ENCODE measurements around the gene GSE1. TPM values are rescaled to one million over a fixed set of nuclear protein-coding genes. Genes with fewer than 3 reads are reported as not detected.

The GSE1 gene
- polyA plus RNA-seq, 3 donors = 20.2 to 85.3 (median 55.9) TPM

DNA sequence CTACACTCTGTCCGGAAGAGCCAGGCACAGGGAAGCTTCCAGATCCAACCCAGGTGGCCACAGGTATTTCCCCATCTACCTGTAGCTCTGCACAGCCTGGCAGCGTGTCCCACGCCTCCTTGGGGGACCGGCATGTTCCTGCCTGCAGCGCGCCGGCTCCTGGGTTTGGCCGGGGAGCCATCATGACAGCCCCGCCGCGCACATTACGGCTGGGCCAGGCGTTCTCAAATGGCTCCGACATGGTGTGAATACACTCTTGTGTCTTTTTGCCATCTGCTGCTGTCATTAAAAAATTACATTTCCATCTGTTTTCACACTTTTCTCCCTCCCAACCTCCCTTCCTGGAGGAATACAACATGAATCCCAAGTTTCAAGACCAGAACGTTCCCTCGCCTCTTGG is 83.7 kb downstream of the GSE1 start:
- H3K27ac ChIP-seq (ENCODE audit: low read depth, low read length) = no peak overlapping the region
- 68 to 91% (median 76%) methylated on average over 16 of the region's 16 CpGs for WGBS, 3 donors

DNA sequence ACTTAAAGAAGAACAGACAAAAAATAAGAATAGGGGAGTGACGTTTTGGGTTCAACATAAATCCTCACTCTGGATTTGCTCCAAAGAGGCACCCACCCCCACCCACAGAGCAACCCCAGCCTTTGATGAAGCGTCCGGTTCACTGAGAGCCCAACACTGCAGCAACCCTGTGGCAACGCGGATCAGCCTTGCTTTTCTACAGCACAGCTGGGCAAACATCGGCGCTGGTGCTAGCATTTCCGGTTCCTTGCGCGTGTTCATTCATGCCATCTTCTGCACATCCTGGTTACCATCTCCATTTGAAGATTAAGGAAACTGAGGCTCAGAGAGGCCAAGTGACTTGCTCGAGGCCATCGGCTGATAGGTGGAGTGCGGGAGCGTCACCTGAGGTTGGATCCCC is 84.3 kb downstream of the GSE1 start:
- WGBS, 3 donors = 55 to 77% (median 76%) methylated on average over 14 of the region's 14 CpGs
- H3K27ac ChIP-seq (ENCODE audit: low read depth, low read length) = no peak overlapping the region

DNA sequence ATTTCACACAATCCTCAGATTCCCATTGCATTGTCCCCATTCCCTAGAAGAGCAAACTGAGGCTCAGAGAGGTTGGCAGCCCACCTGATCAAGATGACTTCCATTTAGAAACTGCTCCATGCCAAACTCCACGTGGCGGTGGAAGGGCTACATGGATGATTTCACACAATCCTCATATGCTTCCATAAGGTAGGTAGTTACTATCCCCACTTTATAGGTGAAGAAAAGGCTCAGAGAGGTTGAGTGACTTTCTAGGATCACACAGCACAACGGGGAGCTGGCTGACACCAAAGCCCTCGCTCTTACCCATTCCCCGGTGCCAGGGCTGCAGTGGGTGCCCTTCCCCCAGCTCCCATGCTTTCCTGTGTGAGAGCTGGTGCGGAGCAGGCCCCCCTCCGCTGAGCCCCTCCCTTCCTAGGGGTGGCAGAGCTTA is 85.4 kb downstream of the GSE1 start:
- no peak overlapping the region for H3K27ac ChIP-seq (ENCODE audit: low read depth, low read length)
- 86 to 88% (median 88%) methylated on average over 7 of the region's 7 CpGs for WGBS, 3 donors

DNA sequence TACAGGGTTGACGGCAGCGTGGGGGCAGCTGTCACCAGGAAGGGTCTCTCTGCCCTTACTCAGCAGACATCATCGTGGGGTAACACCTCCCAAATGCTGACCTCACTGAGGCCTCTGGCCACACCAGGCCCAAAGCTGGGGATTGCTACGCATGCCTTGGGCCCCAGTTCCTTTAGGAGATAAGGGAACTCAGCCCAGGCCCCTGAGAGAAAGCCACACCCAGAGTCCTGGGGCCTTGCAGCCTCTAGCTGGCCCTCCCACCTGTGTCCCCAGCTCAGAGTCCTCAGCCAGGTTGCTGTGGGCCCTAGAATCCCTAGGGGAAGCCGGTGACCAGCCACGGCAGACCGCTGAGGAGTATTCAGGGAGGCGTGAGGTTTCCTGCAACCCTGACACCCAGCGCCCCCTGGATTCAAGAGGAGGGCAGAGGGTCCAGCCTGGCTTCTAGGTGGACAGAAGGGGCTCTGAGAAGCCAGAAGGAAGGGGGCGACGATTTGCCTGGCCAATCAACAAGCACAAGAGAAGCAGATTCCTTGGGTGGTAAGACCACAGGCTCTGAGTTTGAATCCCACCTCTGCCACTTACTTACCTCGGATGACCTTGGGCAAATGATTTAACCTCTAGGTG is 85.9 kb downstream of the GSE1 start:
- 67 to 82% (median 74%) methylated on average over 12 of the region's 12 CpGs for WGBS, 3 donors
- H3K27ac ChIP-seq (ENCODE audit: low read depth, low read length) = no peak overlapping the region

DNA sequence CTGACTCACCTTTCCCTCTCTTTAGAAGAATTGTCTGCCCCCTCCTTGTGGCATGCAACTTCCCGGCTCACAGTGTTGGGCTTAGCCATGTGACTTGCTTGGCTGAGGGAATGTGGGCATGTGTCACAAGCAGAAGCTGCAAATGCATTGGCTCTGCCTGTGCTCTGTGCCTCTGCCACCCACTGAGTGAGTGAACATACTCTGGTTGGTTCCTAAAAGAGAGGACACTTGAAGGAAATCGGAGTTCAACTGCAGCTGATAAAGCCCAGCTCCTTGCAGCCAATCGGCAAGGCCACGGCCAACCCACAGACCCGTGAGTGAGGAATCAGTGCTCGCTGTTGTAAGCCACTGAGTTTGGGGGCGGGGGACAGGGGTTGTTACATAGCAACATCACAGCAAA is 86.5 kb downstream of the GSE1 start:
- 59 to 65% (median 61%) methylated on average over 7 of the region's 7 CpGs for WGBS, 3 donors
- H3K27ac ChIP-seq (ENCODE audit: low read depth, low read length) = no peak overlapping the region

DNA sequence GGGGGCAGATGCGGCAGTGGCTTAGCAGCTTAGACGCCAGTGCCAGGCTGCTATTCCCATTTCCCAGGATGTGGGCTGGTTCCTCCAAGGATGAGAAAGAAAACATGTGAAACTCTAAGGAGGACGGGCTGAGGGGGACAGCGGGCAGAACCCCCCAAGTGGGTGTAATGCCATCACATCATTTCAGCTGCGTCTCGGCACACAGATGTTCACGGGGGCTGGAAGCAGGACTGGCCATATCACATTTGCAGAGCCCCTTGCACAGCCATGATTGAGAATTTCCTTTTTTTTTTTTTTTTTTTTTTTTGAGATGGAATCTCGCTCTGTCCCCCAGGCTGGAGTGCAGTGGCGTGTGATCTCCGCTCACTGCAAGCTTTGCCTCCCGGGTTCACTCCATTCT is 90.9 kb downstream of the GSE1 start:
- no peak overlapping the region for H3K27ac ChIP-seq (ENCODE audit: low read depth, low read length)
- 91 to 94% (median 93%) methylated on average over 10 to 11 of the region's 11 CpGs for WGBS, 3 donors

DNA sequence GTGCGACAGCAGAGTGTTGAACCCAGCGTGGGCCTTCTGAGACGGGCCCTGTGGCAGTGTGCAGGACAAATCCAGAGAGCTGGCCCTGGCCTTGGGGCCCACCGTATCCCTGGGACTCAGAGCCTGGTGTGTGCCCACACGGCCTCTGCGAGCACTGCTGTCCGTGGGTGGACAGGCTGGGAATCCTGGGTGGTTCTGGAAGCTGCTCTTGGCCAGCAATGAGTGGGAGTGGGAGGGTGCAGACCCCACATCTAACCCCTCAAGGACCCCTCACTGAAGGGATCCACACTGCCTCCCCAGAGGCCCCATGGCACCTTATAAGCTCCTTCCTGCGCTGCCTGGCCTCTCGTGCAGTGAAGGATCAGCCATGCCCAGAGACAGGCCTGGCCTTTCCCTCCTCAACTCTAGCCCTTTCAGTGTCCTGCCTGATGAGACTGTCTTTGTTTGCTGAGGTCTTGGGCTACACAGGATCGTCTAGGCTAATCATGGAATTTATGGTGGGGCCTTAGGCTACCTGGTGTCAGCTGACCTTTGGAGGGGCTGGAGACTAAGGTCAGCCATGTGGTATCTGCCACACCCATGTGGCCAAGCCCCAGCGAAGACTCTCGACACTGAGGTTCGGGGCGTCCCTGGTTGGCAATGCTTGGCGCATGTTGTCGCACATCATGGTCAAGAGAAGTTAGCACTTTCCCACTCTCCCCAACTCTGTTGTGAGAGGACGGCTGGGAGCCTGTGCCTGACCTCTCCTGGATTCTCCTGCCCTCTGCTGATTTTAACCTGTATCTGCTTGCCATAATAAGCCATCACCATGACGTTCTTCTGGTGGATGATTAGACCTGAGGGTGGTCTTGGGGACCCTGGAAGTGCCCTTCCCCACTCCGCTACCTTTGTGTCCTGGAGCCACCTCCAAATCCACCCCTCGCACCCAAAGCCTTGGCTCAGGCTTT is 92.1 kb downstream of the GSE1 start:
- 89 to 92% (median 89%) methylated on average over 20 of the region's 20 CpGs for WGBS, 3 donors

DNA sequence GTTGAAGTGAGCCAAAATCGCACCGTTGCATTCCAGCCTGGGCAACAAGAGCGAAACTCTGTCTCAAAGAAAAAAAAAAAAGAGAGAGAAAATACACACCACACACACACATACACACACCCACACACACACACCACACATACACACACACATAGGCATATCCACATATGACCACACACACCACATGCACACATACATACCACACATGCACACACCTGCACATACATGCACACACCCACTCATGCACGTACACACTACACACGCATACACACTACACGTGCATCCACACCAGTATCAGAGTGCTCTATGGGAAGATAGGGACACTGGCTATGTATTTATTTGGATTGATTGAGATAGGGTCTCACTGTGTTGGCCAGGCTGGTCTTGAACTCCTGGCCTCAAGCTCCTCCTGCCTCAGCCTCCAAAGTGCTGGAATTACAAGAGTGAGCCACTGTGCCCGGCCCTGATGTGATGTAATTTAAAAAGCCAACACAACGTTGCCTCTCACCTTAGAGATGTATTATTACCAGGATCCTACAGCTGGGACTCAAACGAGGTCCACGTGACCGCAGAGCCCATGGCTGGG is 93.4 kb downstream of the GSE1 start:
- WGBS, 3 donors = 90 to 93% (median 91%) methylated on average over 10 to 11 of the region's 11 CpGs
- no peak overlapping the region for H3K27ac ChIP-seq (ENCODE audit: low read depth, low read length)

More for the DNA sequence above, 92.1 kb downstream of the GSE1 start:
- no peak overlapping the region for H3K27ac ChIP-seq (ENCODE audit: low read depth, low read length)

DNA sequence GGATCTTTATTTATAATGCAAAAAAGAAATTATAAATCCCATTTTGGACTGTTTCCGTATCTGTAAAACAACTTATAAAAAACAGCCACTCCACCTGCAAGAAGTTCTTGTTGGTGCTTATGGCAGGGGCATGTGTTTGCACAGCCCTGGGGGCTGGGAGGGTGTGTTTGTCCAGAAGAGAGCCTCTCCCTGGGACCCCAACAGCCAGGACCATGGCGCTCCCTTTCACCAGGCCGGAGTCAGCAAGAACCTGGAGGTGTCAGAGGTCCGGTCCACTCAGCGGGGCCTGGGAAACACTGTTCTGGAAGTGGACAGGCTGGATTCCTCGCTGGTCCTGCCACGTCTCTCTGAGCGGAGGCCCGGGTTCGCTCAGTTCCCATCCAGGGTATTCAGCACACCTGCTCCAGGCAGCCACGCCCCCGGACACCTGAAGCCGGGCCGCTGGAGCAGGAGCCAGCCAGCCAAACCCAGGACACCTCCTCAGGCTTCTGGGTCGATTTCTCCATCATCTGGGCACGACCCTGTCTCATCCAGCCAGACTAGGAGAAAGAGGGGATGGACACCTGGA is 94.5 kb downstream of the GSE1 start:
- WGBS, 3 donors = 83 to 90% (median 85%) methylated on average over 16 of the region's 16 CpGs
- no peak overlapping the region for H3K27ac ChIP-seq (ENCODE audit: low read depth, low read length)

DNA sequence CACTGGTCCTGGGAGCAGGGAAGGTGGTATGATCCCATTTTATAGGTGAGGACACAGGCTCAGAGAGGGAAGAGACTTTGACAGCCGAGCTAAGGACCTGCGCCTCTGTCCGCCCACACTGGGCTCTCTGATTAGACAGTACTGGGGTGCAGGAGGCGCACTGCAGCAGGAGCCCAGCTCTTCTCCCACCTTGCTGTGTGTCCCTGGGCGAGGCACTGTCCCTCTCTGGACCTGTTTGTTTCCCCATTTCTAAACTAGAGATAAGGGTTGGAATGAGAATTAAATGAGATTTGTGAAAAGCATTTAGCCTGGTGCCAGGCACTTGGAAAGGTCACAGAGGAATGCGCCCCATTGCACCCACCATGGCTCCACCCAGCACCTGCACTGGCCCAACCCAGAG is 95.2 kb downstream of the GSE1 start:
- 95 to 98% (median 97%) methylated on average over 6 of the region's 6 CpGs for WGBS, 3 donors
- no peak overlapping the region for H3K27ac ChIP-seq (ENCODE audit: low read depth, low read length)

DNA sequence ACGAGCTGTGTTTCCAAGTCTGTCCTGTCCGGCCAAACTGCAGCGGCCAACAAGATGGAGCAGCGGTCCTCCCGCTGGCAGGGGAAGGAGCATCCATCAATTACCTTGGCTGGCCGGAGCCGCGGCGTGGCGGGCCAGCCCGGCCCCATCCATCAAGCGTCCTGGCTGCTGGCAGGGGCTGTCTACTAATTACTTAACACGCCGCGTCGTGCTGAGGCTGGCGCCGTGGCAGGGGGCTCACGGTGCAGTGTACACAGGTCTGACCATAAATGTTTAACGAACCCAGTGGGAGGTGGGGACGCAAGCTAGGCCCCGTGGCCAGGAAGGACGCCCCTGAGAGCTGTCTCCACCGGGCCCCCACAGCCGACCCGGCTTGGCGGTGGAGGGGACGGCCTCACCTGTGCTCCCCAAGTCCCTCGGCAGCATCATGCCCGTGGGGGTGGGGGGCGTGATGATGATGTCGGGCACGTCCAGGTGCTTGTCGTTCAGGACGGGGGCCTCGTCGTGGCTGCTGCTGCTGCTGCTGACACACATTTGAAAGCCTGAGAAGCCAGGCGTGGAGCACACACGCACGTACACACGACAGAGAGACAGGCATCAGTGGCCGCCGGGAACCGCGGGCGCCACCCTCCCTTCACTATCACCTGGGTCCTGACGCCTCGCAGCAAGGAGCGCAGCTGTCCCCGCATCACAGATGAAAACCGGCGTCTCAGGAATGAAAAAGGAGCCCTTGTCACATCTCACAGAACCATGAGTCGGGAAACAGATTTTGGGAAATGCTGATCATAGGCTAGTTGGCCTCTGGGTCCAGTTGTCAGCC is 96.9 kb downstream of the GSE1 start:
- H3K27ac ChIP-seq (ENCODE audit: low read depth, low read length) = no peak overlapping the region
- WGBS, 3 donors = 77 to 81% (median 79%) methylated on average over 49 to 53 of the region's 53 CpGs

DNA sequence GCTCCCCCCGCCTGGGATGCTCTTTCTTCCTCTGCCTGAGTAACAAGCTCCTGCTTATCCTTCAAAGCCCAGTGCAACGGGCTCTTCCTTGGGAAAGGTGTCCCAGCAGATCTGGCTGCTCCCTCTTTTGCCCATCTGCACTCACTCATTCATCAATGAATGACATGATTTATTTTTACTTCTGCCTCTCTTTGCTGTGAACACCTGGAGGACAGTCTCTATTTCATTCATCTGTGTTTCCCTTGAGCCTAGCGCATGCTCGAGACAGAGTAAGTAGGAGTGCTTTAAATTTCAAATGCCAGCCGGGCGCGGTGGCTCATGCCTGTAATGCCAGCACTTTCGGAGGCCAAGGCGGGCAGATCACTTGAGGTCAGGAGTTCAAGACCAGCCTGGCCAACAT is 97.6 kb downstream of the GSE1 start:
- 94 to 95% (median 95%) methylated on average over 9 of the region's 9 CpGs for WGBS, 3 donors

DNA sequence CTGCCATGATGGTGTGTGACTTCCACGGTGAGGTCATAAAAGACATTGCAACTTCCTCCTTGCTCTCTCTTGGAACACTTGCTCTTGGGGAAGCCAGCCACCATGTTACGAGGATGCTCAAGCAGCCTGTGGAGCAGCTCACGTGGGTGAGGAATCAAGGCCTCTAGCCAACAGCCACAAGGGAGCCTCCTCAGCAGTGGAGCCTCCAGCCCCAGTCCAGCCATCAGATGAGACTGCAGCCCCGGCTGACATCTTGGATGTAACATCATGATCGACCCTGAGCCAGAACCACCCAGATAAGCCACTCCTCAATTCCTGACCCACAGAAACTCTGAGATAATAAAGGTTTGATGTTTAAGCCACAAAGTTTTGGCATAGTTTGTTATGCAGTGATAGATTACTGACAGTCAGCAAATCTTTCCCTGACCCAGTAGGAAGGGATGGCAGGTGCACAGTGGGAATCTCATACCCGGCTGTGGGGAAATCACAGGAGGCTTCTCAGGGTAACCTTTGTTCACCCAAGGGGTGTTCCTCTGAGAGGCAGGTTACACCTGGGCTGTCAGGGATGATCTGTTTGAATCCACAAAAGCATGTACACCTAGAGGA is 99.0 kb downstream of the GSE1 start:
- H3K27ac ChIP-seq (ENCODE audit: low read depth, low read length) = no peak overlapping the region
- 93 to 94% (median 93%) methylated on average over 6 of the region's 6 CpGs for WGBS, 3 donors

More for the DNA sequence above, 97.6 kb downstream of the GSE1 start:
- no peak overlapping the region for H3K27ac ChIP-seq (ENCODE audit: low read depth, low read length)

DNA sequence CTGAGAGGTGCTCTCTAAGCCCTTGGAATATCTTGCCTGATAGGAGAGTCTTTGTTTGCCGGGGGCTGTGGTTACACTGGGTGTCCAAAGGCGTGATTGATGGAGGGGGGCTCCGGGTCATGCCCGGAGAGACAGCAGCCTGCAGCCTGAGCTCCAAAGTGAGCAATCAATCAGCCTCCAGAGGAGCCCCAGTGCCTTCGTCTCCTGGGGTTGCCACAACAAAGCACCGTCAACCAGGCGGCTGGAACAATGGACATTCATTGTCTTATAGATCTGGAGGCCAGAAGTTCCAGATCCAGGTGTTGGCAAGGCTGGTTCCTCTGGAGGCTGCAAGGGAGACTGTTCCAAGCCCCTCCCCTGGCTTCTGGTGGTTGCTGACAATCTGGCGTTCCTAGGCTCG is 99.7 kb downstream of the GSE1 start:
- no peak overlapping the region for H3K27ac ChIP-seq (ENCODE audit: low read depth, low read length)
- 61 to 68% (median 65%) methylated on average over 9 of the region's 9 CpGs for WGBS, 3 donors

DNA sequence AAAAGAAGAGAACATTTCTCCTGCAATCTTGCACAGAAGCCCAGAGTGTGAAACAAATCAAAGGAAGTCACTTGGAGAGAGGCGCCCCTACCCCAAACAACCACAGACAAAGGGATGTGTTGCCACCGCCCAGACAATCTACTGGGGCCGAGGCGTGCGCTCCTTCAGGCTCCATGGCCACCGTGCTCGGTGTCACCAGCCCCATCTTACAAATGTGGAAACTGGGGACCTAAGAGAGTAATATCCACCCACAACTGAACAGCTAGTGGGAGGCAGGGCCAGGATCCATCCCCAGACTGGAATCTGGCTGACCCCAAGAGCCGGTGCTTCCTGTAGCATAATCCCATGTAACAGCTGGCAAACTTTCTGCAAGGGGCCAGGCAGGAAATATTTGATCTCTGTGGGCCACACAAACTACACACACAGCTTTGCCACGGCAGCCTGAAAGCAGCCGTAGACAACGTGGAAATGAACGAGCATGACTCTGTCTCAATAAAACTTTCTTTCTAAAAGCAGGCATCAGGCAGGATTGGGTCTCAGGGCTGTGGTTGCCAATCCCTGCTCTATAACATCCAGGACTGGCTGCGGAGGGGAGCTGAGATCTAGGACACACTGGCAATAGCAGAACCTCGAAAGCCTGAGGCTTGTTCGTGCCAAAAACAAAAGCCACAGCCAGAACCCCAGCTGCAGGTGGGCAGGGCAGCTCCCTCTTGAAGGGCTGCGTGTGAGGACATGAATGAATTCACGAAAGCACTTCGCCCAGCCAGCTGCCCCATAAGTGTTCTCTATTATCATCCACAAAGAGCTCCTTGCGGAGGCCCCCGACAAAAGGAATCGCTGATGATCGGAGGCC is 102.3 kb downstream of the GSE1 start:
- 27 to 73% (median 34%) methylated on average over 22 of the region's 22 CpGs for WGBS, 3 donors
- no peak overlapping the region for H3K27ac ChIP-seq (ENCODE audit: low read depth, low read length)

DNA sequence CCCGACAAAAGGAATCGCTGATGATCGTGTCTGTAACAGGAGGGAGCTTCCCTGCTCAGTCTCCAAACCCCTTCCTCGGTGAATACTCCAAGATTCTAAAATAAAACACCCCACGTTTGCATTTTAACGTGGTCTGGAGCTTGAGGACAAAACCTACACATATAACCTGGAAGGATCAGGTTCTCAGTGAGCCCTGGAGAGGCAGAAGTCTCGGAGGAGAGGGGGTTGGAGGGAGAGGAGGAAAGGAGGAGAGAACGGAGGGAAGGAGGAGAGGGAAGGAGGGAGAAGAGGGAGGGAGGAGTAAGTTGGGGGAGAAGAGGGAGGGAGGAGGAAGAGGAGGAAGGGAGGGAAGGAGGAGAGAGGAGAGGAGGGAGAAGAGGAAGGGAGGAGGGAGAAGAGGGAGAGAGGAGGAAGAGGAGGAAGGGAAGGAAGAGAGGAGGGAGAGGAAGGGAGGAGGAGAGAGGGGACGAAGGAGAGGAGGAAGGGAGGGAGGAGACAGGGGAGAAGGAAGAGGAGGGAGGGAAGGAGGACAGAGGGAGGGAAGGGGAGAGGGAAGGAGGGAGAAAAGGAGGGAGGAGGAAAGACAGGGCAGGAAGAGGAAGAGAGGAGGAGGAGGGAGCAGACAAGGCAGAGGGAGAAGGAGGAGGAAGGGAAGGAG is 103.0 kb downstream of the GSE1 start:
- no peak overlapping the region for H3K27ac ChIP-seq (ENCODE audit: low read depth, low read length)
- 17 to 58% (median 18%) methylated on average over 9 of the region's 9 CpGs for WGBS, 3 donors

DNA sequence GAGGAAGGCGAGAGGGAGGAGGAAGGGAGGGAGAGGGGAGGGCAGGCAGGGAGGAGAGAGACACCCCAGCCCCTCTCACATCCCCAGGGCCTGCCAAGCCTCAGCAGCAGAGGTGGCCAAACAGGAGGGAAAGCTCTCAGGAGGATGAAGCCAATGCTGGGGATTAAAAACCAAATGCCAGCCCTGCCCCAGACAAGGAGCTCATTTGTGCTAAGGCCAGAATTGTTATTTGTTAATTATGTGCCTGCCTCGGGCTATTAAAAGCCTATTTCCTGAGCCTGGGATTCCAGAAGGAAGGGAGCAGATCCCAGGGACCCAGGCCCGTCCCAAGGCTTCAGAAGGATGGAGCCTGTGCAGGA is 103.5 kb downstream of the GSE1 start:
- WGBS, 3 donors = 32 to 82% (median 41%) methylated on average over 3 of the region's 3 CpGs
- H3K27ac ChIP-seq (ENCODE audit: low read depth, low read length) = no peak overlapping the region

All from adipose tissue (tissue), 3 donors.